GM12891 (cell line): ENCODE measurements around the gene ZCWPW1.

Experiments used
- PAX5 ChIP-seq: IDR thresholded peaks from 2 replicates; pipeline ENCODE4 v1.6.1; 2011; ENCODE audit warnings: low read length, moderate library complexity, mild to moderate bottlenecking; ENCODE audit not compliant: insufficient read depth, severe bottlenecking
- POLR2A ChIP-seq: IDR thresholded peaks from 2 replicates; pipeline ENCODE4 v1.6.1; 2011; ENCODE audit warnings: low read depth, low read length, control low read depth
- POLR2AphosphoS5 ChIP-seq: IDR thresholded peaks from 2 replicates; pipeline ENCODE4 v1.6.1; 2011; ENCODE audit warnings: low read depth, low read length, control low read depth
- SPI1 ChIP-seq: IDR thresholded peaks from 2 replicates; pipeline ENCODE4 v1.6.1; 2011; ENCODE audit warnings: low read depth, low read length, control low read depth
- TAF1 ChIP-seq: IDR thresholded peaks from 2 replicates; pipeline ENCODE4 v1.6.1; 2011; ENCODE audit warnings: low read depth, low read length, control low read depth

GRCh38 chr7:100370746-100371145 lies 57.8 kb downstream of the ZCWPW1 start:
- no peak for TF ChIP-seq POLR2AphosphoS5
- no peak for TF ChIP-seq POLR2A
- TF ChIP-seq SPI1 = no peak
- no peak for TF ChIP-seq PAX5
- TF ChIP-seq TAF1 = no peak
